Mesendoderm (in vitro differentiated cells): ENCODE data around the gene ZNF837.

Experiments used
- DNase-seq: peaks from one replicate; pipeline ENCODE4 v3.0.0; 2013
- H2AK5ac ChIP-seq: 2 replicates; pipeline ENCODE4 v1.6.1; 2013; ENCODE audit warnings: low read length, inconsistent platforms
- H2BK120ac ChIP-seq: 2 replicates; pipeline ENCODE4 v1.6.1; 2013; ENCODE audit warnings: low read depth, mild to moderate bottlenecking, low read length, moderate library complexity, mixed read lengths
- H2BK15ac ChIP-seq: replicated peaks from 2 replicates; pipeline ENCODE4 v1.6.1; 2013; ENCODE audit warnings: low read depth, mild to moderate bottlenecking, moderate library complexity
- H2BK5ac ChIP-seq: 2 replicates; pipeline ENCODE4 v1.6.1; 2013; ENCODE audit warnings: low read length, inconsistent platforms
- H3K18ac ChIP-seq: 2 replicates; pipeline ENCODE4 v1.6.1; 2013; ENCODE audit warnings: mild to moderate bottlenecking, low read length, mixed read lengths
- H3K23ac ChIP-seq: one replicate; pipeline ENCODE4 v1.6.1; 2013; ENCODE audit warnings: low read length
- H3K27ac ChIP-seq: 2 replicates; pipeline ENCODE4 v1.5.1; 2013; ENCODE audit warnings: low read depth, mild to moderate bottlenecking, inconsistent platforms, low read length, moderate library complexity
- H3K27me3 ChIP-seq: 2 replicates; pipeline ENCODE4 v1.6.1; 2013; ENCODE audit warnings: low read length, control low read depth, mild to moderate bottlenecking, inconsistent platforms; ENCODE audit not compliant: insufficient read depth, poor library complexity
- H3K36me3 ChIP-seq: 2 replicates; pipeline ENCODE4 v1.6.1; 2013; ENCODE audit warnings: low read length, inconsistent platforms; ENCODE audit not compliant: control insufficient read depth, insufficient read depth
- H3K4ac ChIP-seq: one replicate; pipeline ENCODE4 v1.6.1; 2013; ENCODE audit warnings: low read depth, mild to moderate bottlenecking, low read length, moderate library complexity
- H3K4me1 ChIP-seq: 2 replicates; pipeline ENCODE4 v1.6.1; 2013; ENCODE audit warnings: low read depth, low read length, inconsistent platforms; ENCODE audit not compliant: control insufficient read depth
- H3K4me2 ChIP-seq: 2 replicates; pipeline ENCODE4 v1.6.1; 2013; ENCODE audit warnings: low read length
- H3K4me3 ChIP-seq: 2 replicates; pipeline ENCODE4 v1.5.1; 2013; ENCODE audit warnings: mild to moderate bottlenecking, low read length
- H3K56ac ChIP-seq: one replicate; pipeline ENCODE4 v1.6.1; 2013; ENCODE audit warnings: low read length
- H3K79me1 ChIP-seq: 2 replicates; pipeline ENCODE4 v1.6.1; 2013; ENCODE audit warnings: low read length, inconsistent platforms
- H3K79me2 ChIP-seq: 2 replicates; pipeline ENCODE4 v1.6.1; 2013; ENCODE audit warnings: mild to moderate bottlenecking, low read length; ENCODE audit not compliant: control insufficient read depth, insufficient read depth
- H3K9ac ChIP-seq: 2 replicates; pipeline ENCODE4 v1.6.1; 2013; ENCODE audit warnings: low read length, inconsistent platforms
- H4K5ac ChIP-seq: one replicate; pipeline ENCODE4 v1.6.1; 2013; ENCODE audit warnings: low read length
- H4K8ac ChIP-seq: one replicate; pipeline ENCODE4 v1.6.1; 2013; ENCODE audit warnings: low read depth, mild to moderate bottlenecking, control low read depth, low read length, moderate library complexity
- WGBS: extraction: QIAGEN DNeasy Blood & Tissue Kit; methylation state at CpG from one replicate; pipeline ENCODE4 v1.1.7; 2013; ENCODE audit warnings: low lambda C conversion rate, missing lambda C conversion rate; ENCODE audit not compliant: insufficient coverage; ENCODE audit errors: extremely low coverage; 5-methylcytosine and 5-hydroxymethylcytosine counted together

The ZNF837 gene

GRCh38 chr19:58394821-58395219, 14.0 kb upstream of the ZNF837 start:
- Histone ChIP-seq H3K79me2 (peaks cover 7% of the 10 kb centered on the region), H2AK5ac (no peak overlapping the region), H3K4me2 (no peak overlapping the region), H3K56ac (no peak overlapping the region), H3K18ac (no peak overlapping the region), H3K36me3 (peaks cover 18% of the 10 kb centered on the region), H3K9ac (no peak overlapping the region), H3K79me1 (peaks cover 2% of the 10 kb centered on the region), H4K8ac (no peak overlapping the region), H2BK15ac (no peak overlapping the region), H3K23ac (no peak overlapping the region), H3K4ac (no peak overlapping the region), H2BK5ac (no peak overlapping the region), H3K4me1 (no peaks in the 10 kb centered on the region), H3K27ac (no peak overlapping the region), H2BK120ac (no peak overlapping the region), H4K5ac (no peak overlapping the region), H3K27me3 (no peaks in the 10 kb centered on the region), H3K4me3 (no peak overlapping the region)
- no peak for DNase-seq
- WGBS, result no CpG with 5 or more reads among the region's 3 CpGs

DNA sequence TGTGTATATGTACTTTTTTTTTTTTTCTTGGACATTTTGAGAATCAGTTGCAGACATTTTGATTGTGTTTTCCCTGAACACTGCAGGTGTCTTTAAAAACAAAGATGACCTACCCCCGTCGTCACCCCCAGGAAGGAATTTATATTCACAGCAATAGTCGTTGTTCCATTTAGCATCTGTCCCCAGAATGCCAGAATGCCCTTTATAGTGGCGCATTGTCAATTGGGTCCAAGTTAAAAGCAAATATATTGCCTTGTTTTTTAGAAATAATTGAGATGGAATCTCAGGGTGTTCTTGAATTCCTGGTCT, 12.8 kb upstream of the ZNF837 start:
- Histone ChIP-seq H3K79me1 (peaks cover 3% of the 10 kb centered on the region), H3K4me3 (no peak overlapping the region), H3K4me1 (no peaks in the 10 kb centered on the region), H3K27ac (no peak overlapping the region), H3K4me2 (no peak overlapping the region), H2BK15ac (no peak overlapping the region), H3K79me2 (peaks cover 14% of the 10 kb centered on the region), H3K56ac (no peak overlapping the region), H3K27me3 (no peaks in the 10 kb centered on the region), H2BK5ac (no peak overlapping the region), H4K8ac (no peak overlapping the region), H2AK5ac (no peak overlapping the region), H4K5ac (no peak overlapping the region), H3K23ac (no peak overlapping the region), H3K36me3 (peaks cover 20% of the 10 kb centered on the region), H3K9ac (no peak overlapping the region), H3K18ac (no peak overlapping the region), H2BK120ac (no peak overlapping the region), H3K4ac (no peak overlapping the region)
- no CpG with 5 or more reads among the region's 4 CpGs for WGBS
- no peak for DNase-seq

DNA sequence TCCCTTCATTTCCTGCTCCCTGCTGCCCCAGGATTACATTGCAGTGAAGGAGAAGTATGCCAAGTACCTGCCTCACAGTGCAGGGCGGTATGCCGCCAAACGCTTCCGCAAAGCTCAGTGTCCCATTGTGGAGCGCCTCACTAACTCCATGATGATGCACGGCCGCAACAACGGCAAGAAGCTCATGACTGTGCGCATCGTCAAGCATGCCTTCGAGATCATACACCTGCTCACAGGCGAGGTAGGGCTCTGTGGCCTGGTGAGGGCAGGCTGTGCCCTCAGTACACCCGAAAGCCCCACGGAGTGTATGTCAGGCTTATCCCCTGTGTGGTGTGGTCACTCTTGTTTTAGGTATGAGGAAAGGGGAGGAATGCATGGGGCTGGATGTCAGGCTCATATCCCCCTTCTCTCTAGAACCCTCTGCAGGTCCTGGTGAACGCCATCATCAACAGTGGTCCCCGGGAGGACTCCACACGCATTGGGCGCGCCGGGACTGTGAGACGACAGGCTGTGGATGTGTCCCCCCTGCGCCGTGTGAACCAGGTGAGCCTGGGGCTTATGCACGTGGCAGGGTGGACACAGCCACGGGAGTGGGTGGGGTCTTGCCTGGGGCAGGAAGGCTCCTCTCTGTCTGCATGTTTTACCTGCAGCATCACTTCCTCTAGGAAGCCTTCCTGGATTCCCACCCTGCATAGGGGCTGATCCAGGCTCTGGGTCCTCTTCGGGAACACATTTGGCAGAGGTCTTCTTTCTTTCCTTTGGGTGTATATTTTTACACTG, 12.3 kb upstream of the ZNF837 start:
- Histone ChIP-seq H4K8ac (no peak overlapping the region), H3K9ac (no peak overlapping the region), H3K23ac (no peak overlapping the region), H3K4ac (no peak overlapping the region), H3K79me2 (peaks cover 17% of the 10 kb centered on the region), H3K4me3 (no peak overlapping the region), H3K79me1 (peaks cover 5% of the 10 kb centered on the region), H3K18ac (no peak overlapping the region), H3K27me3 (no peaks in the 10 kb centered on the region), H3K27ac (no peak overlapping the region), H2BK5ac (no peak overlapping the region), H2AK5ac (no peak overlapping the region), H2BK15ac (no peak overlapping the region), H2BK120ac (no peak overlapping the region), H4K5ac (no peak overlapping the region), H3K36me3 (peaks cover 22% of the 10 kb centered on the region), H3K4me1 (peaks cover 1% of the 10 kb centered on the region), H3K56ac (no peak overlapping the region), H3K4me2 (no peak overlapping the region)
- DNase-seq, result no peak
- WGBS, result no CpG with 5 or more reads among the region's 26 CpGs

DNA sequence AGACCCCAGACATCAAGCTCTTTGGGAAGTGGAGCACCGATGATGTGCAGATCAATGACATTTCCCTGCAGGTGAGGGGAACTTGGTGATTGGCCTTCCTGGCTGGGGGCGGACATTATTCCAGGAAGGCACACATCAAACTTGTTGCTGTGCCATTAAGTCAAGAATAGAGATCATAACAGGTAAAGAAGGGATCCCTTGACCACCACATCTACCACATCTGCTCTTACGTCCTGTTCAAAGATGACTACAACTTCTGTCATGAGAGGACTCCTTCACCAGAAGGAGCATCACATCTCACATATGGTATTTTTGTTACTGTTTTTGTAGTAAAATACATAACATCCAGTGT, 7.3 kb upstream of the ZNF837 start:
- Histone ChIP-seq H3K56ac (peak overlapping the region; percentile 85), H3K4me3 (no peak overlapping the region), H4K8ac (no peak overlapping the region), H3K4me1 (peaks cover 6% of the 10 kb centered on the region), H3K79me2 (peaks cover 27% of the 10 kb centered on the region), H3K79me1 (peaks cover 10% of the 10 kb centered on the region), H3K36me3 (peaks cover 14% of the 10 kb centered on the region), H3K23ac (no peak overlapping the region), H3K9ac (peak overlapping the region; percentile 89), H3K4me2 (peak overlapping the region; percentile 34), H3K27me3 (no peaks in the 10 kb centered on the region), H2BK120ac (no peak overlapping the region), H3K27ac (no peak overlapping the region), H2AK5ac (no peak overlapping the region), H3K18ac (no peak overlapping the region), H2BK5ac (no peak overlapping the region), H3K4ac (no peak overlapping the region), H2BK15ac (no peak overlapping the region), H4K5ac (no peak overlapping the region)
- whole genome bisulfite sequencing, result no CpG with 5 or more reads among the region's 3 CpGs
- DNase-seq, result no peak

DNA sequence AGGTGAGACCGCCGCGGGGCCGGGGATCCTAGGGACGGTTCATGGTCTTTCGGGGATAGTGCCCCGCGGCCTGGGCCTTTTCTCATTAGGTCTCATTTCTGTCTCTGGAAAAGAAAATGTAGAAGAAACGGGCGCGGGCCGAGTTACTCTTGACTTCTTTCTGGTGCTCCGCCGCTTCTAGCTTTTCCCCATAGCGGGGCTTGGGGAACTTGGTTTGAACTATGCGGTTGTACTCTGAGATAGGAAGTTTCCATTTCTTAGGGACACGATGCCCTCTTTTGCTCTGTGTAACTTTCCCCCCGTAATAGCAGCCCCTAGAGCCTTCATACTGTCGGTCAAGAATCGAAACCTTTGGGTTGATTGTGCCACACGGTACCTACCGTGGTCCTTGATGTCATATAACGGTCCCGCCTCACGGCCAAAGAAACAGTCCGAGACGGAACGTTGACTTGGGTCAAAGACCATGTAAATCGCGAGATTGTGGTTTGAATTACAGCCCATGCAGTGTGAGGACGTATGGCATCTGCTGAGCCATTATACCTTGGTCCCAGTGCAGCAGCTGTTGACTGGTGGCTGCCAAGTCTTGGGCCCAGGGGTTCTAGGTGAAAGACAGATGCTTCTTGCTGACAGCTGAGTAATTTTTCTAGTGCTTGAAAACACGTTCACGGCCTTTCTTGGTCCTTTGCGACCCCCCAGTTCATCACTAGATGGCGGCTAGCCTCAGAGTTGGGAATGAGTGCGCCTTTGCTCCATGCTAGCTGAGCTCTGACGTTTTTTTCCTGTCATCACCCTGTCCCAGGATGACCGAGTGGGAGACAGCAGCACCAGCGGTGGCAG, 6.7 kb upstream of the ZNF837 start:
- Histone ChIP-seq H2AK5ac (no peak overlapping the region), H3K4me3 (peak overlapping the region; percentile 78), H2BK120ac (no peak overlapping the region), H3K27me3 (no peaks in the 10 kb centered on the region), H4K8ac (no peak overlapping the region), H3K36me3 (peaks cover 9% of the 10 kb centered on the region), H3K4ac (peak overlapping the region; percentile 94), H3K23ac (no peak overlapping the region), H4K5ac (no peak overlapping the region), H3K56ac (peak overlapping the region; percentile 85), H2BK15ac (no peak overlapping the region), H2BK5ac (no peak overlapping the region), H3K79me2 (peaks cover 27% of the 10 kb centered on the region), H3K27ac (no peak overlapping the region), H3K9ac (peak overlapping the region; percentile 89), H3K4me1 (peaks cover 6% of the 10 kb centered on the region), H3K18ac (no peak overlapping the region), H3K79me1 (peaks cover 10% of the 10 kb centered on the region), H3K4me2 (peak overlapping the region; percentile 34)
- WGBS, result no CpG with 5 or more reads among the region's 39 CpGs
- peak; percentile 35 for DNase-seq
